ENCODE results near the gene PANX2.
"Not testable (repeated sequence)": the region's sequence is repeated elsewhere in the genome, so short reads cannot be mapped to it uniquely, and the experiment has no call there.

PANX2 gene, protein sequence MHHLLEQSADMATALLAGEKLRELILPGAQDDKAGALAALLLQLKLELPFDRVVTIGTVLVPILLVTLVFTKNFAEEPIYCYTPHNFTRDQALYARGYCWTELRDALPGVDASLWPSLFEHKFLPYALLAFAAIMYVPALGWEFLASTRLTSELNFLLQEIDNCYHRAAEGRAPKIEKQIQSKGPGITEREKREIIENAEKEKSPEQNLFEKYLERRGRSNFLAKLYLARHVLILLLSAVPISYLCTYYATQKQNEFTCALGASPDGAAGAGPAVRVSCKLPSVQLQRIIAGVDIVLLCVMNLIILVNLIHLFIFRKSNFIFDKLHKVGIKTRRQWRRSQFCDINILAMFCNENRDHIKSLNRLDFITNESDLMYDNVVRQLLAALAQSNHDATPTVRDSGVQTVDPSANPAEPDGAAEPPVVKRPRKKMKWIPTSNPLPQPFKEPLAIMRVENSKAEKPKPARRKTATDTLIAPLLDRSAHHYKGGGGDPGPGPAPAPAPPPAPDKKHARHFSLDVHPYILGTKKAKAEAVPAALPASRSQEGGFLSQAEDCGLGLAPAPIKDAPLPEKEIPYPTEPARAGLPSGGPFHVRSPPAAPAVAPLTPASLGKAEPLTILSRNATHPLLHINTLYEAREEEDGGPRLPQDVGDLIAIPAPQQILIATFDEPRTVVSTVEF
- 0 to 2.9 (median 0.44) reads per million in 3 experiments for total RNA-seq

DNA sequence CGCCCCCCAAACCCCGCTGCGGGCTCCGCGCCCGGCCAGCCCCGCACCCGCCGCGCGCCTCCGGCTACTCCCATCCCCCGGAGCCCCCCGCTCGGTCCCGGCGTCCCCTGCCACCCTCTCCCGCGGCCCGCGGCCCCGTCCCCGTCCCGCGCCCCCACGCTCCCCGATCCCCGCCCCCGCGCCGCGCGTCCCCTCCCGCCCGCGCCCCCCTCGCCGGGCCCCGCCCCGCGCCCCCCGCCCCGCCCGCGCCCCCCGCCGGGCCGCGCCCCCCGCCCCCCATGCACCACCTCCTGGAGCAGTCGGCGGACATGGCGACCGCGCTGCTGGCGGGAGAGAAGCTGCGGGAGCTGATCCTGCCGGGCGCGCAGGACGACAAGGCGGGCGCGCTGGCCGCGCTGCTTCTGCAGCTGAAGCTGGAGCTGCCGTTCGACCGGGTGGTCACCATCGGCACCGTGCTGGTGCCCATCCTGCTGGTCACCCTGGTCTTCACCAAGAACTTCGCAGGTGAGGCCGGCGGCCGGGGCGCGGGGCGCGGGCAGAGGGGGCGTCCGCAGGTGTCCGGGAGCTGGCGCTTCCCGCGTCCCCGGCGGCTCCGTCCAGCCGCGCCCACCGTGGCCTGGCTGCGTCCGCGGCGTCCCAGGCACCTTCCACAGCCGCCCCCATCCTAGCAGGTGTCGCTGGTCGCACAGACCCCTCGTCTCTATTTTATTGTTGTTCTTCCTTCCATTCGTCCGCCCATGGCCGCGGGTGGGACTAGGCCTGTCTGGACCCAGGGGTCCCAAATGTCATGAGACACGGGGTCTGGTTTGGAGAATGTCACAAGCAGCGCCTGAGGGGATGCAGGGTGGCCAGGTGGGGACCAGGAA, at the start of gene PANX2:
Gene PANX2, plus strand, starts transcription at position 279 of the 866 bp plus-strand sequence. Its CDS starts 0 bp downstream, at position 279.
- no peak for DNase-seq

DNA sequence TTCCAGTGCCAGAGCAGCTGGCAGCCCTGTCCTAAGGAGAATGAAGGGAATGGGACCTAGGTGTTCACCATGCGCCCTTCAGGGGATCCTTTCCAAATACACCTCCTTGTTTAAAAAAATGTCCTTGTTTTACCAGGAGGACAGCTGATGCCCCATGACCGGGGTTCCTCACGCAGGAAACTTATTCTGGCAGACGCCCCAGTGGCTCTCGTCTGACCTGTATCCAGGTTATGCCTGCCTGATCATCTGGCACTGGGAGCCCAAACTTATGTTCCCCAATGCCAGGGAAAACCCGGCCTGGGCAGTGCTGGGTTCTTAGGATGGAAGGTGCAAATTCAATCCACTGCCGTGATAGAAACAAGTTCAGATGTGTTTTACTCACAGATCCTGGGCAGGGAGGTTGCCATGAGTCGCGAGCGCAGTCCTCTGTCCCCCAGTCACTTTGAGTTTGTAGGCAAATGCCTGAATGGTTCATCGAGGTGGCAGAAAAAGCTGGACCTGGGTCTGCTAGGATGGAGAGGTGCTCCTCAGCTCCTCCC, 49.3 kb upstream of the PANX2 start:
- DNase-seq: no peak

DNA sequence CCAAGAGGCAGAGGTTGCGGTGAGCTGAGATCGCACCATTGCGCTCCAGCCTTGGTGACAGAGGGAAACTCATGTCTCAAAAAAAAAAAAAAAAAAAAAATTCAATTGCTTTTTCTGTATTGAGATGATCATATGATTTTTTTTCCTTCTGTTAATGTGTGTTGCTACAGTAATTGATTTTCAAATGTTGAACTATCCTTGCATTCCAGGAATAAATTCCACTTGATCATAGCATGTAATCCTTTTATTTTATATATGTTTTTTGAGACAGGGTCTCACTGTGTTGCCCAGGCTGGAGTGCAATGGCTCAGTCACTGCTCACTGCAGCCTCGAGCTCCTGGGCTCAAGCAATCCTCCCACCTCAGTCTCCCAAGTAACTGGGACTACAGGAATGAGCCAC, 47.4 kb upstream of the PANX2 start:
- DNase-seq: no peak

DNA sequence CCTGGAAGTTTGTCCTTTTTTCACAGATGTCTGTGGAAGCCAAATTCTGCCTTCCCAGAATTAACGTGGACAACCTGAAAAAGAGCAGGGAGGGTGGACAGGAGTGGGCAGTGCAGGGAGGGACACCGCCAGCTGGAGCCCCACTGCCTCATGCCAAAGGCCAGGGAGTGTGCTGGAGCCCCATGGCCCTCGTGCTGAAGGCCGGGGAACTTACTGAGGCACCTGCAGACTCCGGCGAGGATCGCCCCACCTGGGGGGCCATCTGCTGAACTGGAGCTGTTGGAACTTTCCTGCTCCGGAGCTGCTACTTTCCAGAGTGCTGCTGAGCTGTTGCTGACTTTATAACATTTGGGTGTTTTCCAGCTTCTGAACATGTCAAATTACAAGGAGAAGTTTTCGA, 45.5 kb upstream of the PANX2 start:
- DNase-seq: no peak

DNA sequence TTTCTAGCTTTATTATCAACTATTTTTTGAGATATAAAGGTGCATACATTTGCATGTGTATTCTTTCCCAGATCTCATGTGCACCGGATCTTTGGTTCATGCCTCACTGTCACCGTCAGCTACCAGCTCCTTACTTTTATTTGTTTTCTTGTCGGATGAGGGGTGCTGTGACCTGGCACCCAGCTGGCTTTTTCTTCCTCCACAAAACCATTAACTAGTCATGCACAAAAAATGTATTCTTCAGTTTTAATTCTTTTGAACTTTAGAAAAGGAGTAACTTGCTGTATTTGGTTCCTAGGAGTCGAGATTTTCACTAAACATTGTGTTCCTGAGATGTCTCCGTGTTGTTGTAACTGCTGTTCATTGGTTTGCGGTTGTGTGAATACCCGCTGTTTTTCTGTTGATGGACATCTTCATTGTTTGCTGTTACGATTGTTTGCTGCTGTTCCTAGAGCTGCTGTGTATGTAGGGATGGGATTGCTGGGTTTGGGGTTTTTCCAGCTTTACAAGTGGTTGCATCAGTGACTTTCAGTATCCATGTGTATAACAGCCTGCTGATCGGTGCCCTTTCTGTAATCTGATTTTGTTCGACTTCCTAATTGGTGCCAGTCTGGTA, 41.3 kb upstream of the PANX2 start:
- DNase-seq: no peak

DNA sequence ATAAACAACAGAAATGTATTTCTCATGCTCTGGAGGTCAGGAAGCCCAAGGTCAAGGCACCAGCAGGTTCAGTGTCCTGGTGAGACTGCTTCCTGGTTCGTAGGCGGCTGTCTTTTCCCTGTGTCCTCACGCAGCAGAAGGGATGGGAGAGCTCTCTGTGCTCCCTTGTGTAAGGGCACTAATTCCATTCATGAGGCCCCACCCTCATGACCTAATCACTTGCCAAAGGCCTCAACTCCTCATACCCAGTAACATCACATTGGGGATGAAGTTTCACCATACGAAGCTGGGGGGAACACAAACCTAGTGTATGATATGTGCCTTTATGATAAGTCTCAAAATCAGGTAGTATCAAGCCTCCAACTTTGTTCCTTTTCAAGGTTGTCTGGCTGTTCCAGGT, 38.6 kb upstream of the PANX2 start:
- no peak for DNase-seq

DNA sequence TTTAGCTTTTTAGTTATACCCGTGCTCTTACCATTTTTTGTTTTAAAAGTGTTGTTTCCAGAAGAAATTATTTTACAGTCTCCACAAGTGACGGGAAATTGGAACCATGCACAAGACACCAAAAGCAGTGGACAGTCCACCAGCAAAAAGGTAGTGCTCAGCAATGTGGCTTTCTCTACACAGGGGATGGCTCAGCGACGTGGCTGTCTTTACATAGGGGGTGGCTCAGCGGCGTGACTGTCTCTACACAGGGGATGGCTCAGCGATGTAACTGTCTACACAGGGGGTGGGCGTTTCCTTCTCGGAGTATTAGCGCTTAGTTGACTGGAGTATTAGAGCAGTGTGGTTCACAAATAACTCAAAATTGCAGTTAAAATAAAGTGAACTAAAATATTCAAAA, 36.0 kb upstream of the PANX2 start:
- DNase-seq: no peak

DNA sequence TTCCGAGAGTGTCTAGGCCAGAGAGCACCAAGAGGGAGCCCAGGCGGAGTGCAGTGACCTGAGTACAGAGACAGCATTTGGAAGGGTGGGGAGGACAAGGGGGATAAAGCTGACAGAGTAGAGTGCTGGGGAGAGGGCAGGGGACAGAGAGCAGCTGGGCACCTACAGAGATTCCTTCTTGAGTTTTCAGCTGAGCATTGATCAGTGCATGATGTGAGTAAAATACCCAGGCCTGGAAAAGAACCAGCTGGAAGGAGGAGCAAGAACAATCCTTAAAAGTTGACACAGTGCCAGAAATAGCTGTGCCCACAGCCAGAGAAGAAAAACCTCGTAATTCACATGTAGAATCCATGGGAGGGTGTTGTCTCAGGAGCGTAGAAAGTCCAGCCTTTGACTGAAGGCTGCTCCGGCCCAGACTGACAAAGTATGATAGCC, 33.9 kb upstream of the PANX2 start:
- no peak for DNase-seq

DNA sequence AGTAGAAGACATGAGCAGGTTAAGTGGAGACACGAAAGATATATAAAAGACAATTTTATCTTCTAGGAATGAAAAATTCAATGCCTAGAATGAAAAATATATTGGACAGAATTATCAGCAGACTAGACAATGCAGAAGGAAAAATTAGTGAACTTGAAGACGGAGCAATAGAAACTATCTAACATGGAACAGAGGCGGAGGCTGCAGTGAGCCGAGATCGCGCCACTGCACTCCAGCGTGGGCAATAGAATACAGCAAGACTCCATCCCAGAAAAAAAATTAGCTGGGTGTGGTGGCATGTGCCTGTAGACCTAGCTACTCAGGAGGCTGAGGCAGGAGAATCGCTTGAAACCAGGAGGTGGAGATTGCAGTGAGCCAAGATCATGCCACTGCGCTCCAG, 33.3 kb upstream of the PANX2 start:
- not testable (repeated sequence) for DNase-seq

DNA sequence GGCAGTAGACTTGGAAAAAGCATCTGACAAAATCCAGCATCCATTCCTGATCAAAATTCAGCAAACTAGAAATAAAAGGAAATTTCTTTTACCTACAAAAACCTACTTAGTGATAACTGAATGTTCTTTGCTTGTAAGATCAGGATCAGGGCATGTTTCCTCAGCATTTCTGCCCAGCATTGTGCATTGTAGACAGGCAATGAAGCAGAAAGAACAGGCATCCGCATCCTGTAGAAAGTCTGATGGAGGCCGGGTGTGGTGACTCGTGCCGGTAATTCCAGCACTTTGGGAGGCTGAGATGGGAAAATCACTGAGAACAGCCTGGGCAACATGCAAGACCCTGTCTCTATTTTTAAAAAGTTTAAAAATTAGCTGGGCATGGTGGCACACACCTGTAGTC, 32.5 kb upstream of the PANX2 start:
- no peak for DNase-seq

DNA sequence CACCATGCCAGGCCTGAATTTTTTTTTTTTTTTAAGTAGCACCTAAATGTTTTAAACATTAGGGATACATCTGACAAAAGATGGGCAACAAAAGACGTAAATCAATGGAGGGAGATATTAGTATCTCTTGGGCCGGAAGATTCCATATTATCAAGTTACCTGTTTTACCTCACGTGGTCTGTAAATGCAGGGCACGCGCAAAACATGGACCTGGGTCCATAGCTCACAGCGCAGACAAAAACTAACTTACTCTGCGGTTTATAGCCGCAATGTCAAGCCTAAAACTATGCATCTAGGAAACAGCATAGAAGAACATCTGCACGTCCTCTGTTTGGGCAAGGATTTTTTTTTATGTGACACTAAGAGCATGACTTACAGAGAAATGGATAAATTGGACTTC, 31.5 kb upstream of the PANX2 start:
- no peak for DNase-seq

DNA sequence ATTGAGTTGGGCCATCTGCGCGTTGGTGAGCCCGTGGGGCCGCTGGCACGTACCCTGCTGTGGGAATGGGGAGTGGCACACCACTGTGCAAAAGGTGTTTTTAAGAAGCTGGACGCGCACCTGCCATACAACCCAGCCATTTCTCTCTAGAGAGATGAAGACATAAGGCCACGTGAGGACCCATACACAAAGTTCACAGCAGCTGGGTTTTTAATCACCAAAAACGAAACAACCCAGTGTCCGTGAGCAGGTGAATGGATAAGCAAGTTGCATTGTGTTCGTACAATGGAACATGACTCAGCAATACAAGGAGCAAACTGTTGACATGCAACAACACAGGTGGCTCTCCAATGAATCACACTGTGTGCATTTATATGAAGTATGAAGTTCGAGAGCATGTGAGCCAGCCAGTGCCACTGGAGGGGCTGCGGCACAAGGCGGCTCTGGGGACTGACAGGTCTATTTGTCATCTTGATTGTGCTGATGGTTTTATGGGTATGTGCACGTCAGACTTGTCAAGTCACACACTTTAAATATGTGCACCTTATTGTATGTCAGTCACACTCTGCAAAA, 30.6 kb upstream of the PANX2 start:
- DNase-seq: no peak

DNA sequence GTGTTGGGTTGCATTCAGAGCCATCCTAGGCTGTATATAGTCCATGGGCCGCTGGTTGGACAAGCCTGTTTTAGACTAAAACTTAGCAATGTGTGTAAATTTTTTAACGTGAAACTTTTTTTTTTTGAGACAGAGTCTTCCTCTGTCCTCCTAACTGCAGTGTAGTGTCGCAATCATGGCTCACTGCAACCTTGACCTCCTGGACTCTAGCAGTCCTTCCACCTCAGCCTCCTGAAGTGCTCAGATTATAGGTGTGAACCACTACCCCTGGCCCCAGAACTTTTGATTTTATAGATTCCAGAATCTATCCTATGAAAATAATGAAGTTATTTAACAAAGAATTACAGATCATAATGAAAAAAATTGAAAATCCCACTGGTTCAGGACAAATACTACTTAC, 29.9 kb upstream of the PANX2 start:
- DNase-seq: no peak

DNA sequence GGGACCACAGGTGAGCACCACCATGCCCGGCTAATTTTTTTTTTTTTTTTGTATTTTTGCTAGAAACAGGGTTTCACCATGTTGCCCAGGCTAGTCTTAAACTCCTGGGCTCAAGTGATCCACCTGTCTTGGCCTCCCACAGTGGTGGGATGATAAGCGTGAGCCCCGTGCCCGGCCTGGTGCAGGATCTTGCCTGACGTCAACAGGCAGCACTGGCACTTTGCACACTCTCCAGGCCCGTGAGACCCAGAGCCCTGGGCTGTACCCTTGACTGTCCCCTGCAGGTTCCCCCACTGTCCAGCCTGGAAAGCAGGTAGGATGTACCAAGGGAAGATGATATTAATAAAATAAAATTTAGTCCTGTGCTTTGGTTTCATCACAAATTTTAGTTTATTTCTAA, 29.1 kb upstream of the PANX2 start:
- no peak for DNase-seq

DNA sequence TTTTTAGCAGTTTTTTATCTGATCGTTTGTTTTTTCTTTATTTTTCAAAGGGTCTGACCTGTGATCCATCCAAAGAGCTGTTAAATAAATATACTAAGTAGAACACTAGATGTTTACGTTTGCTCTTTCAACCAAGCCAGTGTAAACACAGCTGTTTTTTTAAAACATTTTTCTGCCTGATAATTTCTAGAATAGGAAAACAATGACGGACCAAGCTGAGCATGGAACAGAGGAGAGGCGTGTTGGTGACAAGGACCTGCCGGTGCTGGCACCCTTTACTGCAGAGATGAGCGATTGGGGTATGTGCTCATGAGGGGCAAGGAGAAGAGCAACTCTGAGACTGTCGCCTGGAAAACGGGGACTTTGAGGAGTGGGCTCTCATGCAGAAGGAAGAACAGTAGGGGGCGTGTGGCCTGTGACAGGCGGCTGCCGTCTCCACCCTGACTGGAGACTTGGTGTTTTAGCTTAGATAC, 28.6 kb upstream of the PANX2 start:
- DNase-seq: no peak

DNA sequence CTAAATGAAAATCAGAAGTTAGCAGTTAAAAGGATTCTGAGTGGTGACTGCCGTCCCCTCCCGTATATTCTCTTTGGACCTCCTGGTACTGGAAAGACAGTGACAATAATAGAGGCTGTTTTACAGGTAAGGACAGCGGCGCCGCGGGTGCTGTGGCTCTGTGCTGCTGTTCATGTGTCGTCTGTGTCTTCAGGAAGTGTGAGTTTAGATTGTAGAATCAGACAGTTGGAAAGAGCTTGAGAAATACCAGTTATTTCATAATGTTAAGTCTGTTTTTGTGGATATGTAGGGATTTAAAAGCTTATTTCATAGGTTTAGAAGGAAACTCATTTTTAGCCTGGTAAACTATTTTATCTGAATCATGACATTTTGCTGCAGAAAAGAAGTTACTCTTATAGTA, 27.4 kb upstream of the PANX2 start:
- DNase-seq: no peak

DNA sequence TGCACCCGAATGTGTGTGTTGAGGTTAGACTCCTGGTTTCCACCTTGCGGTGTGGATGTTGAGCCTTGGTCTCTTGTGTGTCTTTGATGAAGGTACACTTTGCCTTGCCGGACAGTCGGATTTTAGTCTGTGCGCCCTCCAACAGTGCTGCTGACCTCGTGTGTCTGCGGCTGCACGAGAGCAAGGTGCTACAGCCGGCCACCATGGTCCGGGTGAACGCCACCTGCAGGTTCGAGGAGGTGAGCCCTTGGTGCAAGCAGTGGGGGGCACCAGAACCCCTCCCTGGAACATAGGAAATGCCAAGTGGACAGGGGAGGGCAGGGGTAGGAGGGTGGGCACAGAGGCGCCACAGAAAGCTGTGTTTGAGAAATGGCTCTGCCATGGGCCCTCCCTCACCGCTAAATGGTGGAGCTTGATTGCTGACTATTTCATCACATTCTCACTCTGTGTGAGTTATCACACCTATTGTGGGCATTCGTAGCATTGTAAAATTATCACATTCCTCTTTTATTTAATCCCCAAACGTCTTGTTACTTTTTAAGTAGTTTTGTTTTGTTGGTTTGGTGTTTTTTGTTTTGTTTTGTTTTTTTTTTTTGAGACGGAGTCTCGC, 26.4 kb upstream of the PANX2 start:
- no peak for DNase-seq

DNA sequence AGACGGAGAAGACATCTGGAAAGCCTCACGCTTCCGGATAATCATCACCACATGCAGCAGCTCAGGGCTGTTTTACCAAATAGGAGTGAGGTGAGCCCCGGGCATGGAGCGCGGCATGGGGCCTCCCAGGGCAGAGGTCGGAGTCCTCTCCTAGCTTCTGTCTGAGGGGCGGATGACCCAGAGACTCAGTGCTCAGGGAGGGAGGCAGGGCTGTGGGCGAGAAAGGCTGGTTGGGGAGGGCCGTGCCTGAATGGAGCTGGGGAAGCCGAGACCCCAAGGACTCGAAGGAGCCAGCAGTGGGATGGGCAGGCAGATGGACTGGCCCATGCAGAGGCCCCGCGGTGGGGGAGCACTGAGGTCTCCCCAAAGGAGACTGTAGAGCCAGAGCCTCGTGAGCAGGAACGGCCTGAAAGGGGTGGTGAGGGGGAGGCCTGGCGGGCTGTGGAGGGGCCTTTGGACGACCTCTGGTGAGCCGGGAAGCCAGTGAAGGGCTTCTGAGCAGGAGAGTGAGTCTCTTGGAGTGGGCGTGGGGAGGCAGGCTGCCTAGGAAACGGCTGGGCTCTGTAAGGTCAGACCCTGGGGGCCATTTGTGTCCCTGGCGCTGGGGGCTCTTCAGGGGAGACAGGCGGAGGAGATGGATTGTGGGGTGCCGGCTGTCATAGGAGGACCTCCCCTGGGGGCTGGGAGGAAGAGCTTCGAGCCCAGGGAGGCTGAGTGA, 24.7 kb upstream of the PANX2 start:
- no peak for DNase-seq

DNA sequence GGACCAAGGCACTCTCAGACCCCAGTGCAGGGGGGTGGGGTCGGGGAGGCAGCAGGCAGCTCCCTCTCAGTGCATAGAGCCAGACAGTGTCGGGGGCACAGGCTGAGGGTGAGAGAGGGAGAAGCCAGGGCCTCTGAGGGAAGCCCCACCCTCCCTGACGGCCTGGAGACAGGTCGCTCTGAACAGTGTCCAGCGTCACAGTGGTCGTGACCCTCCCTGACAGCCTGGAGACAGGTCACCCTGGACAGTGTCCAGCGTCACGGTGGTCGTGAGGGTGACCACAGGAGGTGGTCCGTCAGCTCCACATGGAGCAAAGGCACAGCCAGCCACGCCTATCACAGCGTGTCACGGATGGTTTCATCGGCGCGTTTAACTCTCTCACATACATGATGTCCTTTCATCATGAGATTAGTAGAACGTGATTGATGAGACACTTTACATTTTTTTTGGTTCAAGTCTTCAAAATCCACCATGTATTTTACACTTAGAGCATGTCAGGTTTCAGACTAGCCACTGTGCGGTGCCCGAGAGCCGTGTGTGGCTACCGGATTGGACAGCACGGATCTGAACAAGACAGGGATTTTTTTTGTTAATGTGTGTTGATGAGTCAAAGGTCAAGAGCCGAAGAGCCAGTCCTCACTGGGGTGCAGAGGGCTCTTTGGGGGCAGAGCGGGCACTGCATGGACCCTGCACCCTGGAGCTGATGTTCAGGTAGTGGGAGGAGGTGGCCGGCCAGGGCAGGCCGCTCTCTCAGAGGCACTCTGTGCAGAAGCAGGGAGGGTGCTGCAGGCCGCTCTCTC, 23.9 kb upstream of the PANX2 start:
- no peak for DNase-seq

Measured in central memory CD4-positive, alpha-beta T cell (primary cell).